ENCODE measurements around the gene POMT1. TPM values are rescaled to one million over a fixed set of nuclear protein-coding genes. Genes with fewer than 3 reads are reported as not detected.

Gene POMT1
- total RNA-seq, 1 donor from 2014 or later = 53.3 TPM

- no peaks in the 10 kb centered on the region for H3K9me3 Mint-ChIP-seq (ENCODE audit: unreplicated experiment)
- H3K27me3 Mint-ChIP-seq (ENCODE audit: unreplicated experiment) = no peaks in the 10 kb centered on the region
- DNase-seq (ENCODE audit: extremely low spot score, unreplicated experiment) = no peak
- peaks cover 16% of the 10 kb centered on the region for H3K4me1 Mint-ChIP-seq (ENCODE audit: unreplicated experiment)
- TF ChIP-seq CTCF (IDR thresholded peaks at IDR 0.05) = no peak
- H3K4me3 Mint-ChIP-seq (ENCODE audit: unreplicated experiment) = no peak overlapping the region
- peaks cover 26% of the 10 kb centered on the region for H3K36me3 Mint-ChIP-seq (ENCODE audit: unreplicated experiment)
- H3K27ac Mint-ChIP-seq (ENCODE audit: unreplicated experiment) = peak overlapping the region; percentile 70
Measured at GRCh38 chr9:131524665-131525315, 22.1 kb downstream of the POMT1 start.

GRCh38 chr9:131525643-131526565 lies 23.2 kb downstream of the POMT1 start:
- Mint-ChIP-seq H3K4me1 (ENCODE audit: unreplicated experiment) (peaks cover 21% of the 10 kb centered on the region), H3K4me3 (ENCODE audit: unreplicated experiment) (no peak overlapping the region), H3K27me3 (ENCODE audit: unreplicated experiment) (no peaks in the 10 kb centered on the region), H3K27ac (ENCODE audit: unreplicated experiment) (no peak overlapping the region), H3K9me3 (ENCODE audit: unreplicated experiment) (no peaks in the 10 kb centered on the region), H3K36me3 (ENCODE audit: unreplicated experiment) (peaks cover 24% of the 10 kb centered on the region)
- TF ChIP-seq CTCF (IDR thresholded peaks at IDR 0.05) = no peak
- no peak for DNase-seq (ENCODE audit: extremely low spot score, unreplicated experiment)

- Mint-ChIP-seq H3K27me3 (ENCODE audit: unreplicated experiment) (no peaks in the 10 kb centered on the region), H3K4me3 (ENCODE audit: unreplicated experiment) (peak overlapping the region; percentile 42), H3K27ac (ENCODE audit: unreplicated experiment) (peak overlapping the region; percentile 34), H3K4me1 (ENCODE audit: unreplicated experiment) (peaks cover 22% of the 10 kb centered on the region), H3K36me3 (ENCODE audit: unreplicated experiment) (peaks cover 21% of the 10 kb centered on the region), H3K9me3 (ENCODE audit: unreplicated experiment) (no peaks in the 10 kb centered on the region)
- TF ChIP-seq CTCF (IDR thresholded peaks at IDR 0.05) = no peak
- no peak for DNase-seq (ENCODE audit: extremely low spot score, unreplicated experiment)
Measured at GRCh38 chr9:131528186-131528585, 25.5 kb downstream of the POMT1 start.

- no peak for TF ChIP-seq CTCF (IDR thresholded peaks at IDR 0.05)
- H3K27me3 Mint-ChIP-seq (ENCODE audit: unreplicated experiment) = no peaks in the 10 kb centered on the region
- no peak overlapping the region for H3K27ac Mint-ChIP-seq (ENCODE audit: unreplicated experiment)
- H3K4me3 Mint-ChIP-seq (ENCODE audit: unreplicated experiment) = peak overlapping the region; percentile 79
- peaks cover 22% of the 10 kb centered on the region for H3K4me1 Mint-ChIP-seq (ENCODE audit: unreplicated experiment)
- DNase-seq (ENCODE audit: extremely low spot score, unreplicated experiment) = no peak
- no peaks in the 10 kb centered on the region for H3K9me3 Mint-ChIP-seq (ENCODE audit: unreplicated experiment)
- peaks cover 21% of the 10 kb centered on the region for H3K36me3 Mint-ChIP-seq (ENCODE audit: unreplicated experiment)
Measured at GRCh38 chr9:131528886-131529505, 26.3 kb downstream of the POMT1 start.
